Erythroblast (primary cell): ENCODE measurements around the gene RAI14.

ENCODE experiments used
- GATA1 ChIP-seq: IDR thresholded peaks from 2 replicates; pipeline ENCODE4 v1.6.1; 2011; ENCODE audit warnings: low read depth, mild to moderate bottlenecking, control low read depth, low read length, moderate library complexity
- POLR2A ChIP-seq: IDR thresholded peaks from 2 replicates; pipeline ENCODE4 v1.6.1; 2011; ENCODE audit warnings: mild to moderate bottlenecking, low read length

GRCh38 chr5:34621277-34622097, 34.6 kb upstream of the RAI14 start:
- no peak for TF ChIP-seq GATA1
- no peak for TF ChIP-seq POLR2A
